Myometrial cell (primary cell): ENCODE results near the gene CCDC28B. TPM values are rescaled to one million over a fixed set of nuclear protein-coding genes. Genes with fewer than 3 reads are reported as not detected.

Experiments
- total RNA-seq: library from RNA; depleted of rRNA; stranded (reverse); fragments of >200 nt; gene quantifications from 2 replicates; pipeline ENCODE4 v1.2.3, GENCODE V29; 2015

CCDC28B gene
- 17.6 and 17.9 TPM in 2 replicates for total RNA-seq

GRCh38 chr1:32200226-32201010 is at the start of gene CCDC28B:
Gene CCDC28B (plus strand): TSS chr1:32200595. CDS start chr1:32201936, 1,341 bp downstream.

DNA sequence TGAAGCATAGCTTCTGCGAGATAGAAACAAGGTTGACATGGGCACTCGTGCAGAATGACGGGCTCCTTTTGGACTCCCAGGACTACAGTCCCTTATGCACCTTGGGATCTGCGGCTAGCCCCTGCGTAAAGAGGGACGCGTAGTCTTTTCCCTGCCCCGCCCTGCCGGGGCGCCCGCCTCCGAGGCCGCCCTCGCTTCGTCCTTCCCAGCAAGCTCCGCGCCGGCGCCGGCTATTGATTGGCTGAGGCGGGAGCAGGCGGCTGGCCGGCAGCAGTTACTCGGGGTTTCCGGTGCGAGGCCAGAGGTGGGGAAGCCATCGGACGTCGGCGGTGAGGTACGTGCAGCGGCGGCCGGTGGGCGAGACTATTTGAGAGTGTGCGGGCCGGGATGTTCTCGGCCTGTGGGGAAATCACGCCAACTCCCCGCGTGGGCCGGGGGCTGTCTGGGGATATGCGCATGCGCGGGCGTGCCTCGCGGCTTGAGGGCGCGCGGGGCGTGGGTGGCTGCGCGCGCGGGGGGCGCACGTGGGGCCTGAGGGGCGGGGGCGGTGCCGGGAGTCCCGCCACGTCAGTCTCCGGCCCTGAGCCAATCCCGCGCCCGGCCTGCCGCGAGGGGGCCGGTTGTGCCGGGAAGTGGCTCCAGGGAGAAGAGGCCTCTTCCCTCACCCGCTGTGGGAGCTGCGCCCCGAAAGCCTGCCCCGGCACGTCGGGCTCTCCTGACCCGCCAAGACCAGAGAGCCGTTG is 20.8 kb upstream of the CCDC28B start, which contains the start of gene TXLNA:
TSS of gene TXLNA (plus strand) at position 233 of the 743 bp plus-strand sequence. CDS start 671 bp downstream, outside the sequence.

GRCh38 chr1:32205401-32206370 is 5.3 kb downstream of the CCDC28B start, which contains the start of gene IQCC:
Gene IQCC (plus strand): TSS chr1:32205671. CDS start chr1:32205682, 11 bp downstream.

DNA sequence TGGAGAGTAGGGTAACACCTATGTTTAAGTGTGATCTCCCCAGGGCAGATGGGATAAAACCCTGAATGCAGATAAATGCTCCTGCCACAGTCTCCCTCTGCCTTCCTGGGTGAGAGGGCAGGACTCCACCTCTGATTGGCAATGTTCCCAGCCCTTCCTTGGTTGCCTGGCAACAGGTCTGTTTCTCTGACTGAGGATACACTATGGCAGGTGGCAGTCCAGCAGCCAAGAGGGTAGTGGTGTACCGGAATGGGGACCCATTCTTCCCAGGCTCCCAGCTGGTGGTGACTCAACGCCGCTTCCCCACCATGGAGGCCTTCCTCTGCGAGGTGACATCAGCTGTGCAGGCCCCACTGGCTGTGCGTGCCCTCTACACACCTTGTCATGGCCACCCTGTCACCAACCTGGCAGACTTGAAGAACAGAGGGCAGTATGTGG is 8.5 kb downstream of the CCDC28B start, which contains the start of gene DCDC2B:
TSS of gene DCDC2B (plus strand) at position 199 of the 438 bp plus-strand sequence. CDS start at position 204, 5 bp downstream.

DNA sequence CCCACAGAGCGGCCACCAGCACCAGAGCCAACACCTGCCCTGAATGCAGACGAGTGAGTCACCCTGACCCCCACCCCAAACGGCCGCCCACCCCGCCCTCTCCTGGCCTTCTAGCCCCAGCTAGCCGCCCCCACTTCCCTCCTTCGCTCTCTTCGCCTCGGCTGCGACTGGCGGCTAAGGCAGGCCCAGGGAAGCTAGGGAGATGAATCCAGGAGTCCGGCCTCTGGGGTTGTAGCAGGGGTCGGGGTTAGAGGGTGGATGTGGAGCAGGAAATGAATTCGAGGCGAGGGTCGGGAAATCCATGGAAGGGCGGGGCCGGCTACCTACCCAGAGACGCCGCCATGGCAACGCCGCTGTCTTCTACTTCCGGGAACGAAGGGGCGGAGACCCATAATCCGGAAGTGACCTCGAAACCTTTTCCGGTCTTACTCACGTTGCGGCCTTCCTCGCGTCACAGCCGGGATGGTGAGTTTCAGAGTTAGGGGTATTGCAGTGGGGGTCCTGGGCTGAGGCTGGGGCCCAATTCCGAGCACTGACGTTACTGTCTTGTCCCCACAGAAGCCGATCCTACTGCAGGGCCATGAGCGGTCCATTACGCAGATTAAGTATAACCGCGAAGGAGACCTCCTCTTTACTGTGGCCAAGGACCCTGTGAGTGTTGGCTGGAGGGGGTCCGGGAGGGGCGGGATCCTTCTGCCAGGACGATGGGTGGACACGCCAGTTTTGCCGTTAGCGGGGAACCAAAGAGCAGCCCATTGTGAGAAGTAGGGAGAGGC is 21.8 kb downstream of the CCDC28B start, which contains the start of the genes EIF3I and TMEM234:
TSS of gene EIF3I (plus strand) at position 428 of the 776 bp plus-strand sequence. CDS start at position 463, 35 bp downstream.
TSS of gene TMEM234 (minus strand) at position 374 of the 776 bp plus-strand sequence. CDS start at position 343, 31 bp downstream.

DNA sequence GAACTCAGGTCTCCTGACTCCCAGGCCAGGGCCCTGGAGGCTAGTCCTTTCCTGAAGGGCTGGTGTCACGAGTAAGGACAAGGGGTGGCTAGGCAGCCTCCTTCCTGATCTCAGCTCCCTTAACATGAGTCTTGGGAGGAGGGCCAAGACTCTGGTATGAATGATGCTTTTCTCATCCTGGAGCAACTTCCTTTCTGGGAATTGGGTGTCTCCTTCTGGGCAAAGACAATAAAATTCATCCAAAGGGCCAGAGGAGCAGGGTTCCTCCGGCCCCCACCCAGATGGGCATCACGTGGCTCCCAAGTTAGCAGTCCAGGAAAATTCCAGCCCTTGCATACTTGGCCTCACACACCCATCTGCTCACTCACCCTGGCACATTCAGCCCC is 46.5 kb downstream of the CCDC28B start, which contains the start of gene FAM167B:
TSS of gene FAM167B (plus strand) at position 335 of the 386 bp plus-strand sequence. CDS start 200 bp downstream, outside the sequence.

DNA sequence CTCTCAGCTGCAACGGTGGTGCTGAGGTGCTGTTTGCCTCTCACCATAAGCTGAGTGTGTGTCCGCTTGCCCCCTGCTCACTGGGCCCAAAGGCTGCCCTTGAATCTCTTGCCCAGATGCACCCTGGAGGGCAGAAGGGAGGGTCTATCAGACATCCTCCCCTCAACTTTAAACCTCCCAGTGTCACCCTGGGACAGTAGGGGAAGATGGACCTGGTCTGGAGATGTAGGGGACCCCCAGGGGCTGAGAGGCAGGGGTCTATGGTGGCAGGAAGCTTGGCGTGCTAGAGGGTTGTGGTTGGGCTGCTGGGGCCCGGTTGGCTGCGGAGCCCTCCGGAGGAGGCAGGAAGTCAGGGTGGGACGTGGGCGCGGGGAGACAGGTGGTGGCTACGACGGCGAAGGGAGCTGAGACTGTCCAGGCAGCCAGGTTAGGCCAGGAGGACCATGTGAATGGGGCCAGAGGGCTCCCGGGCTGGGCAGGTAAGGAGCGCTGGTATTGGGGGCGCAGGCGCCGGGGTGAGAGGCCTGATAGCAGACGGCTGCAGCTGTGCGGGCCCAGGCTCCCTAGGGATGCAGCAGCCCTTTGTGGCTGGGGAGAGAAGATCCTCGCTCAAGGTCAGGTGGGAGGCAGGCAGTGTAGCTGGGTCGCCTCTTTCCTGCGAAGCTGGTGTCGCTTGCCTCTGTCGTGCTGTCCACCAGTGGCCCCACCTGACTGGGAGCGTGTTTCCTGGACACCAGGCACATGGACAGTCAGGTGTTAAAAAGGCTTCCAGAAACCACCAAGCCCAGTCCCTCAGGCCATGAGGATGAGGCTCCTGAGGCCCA is 50.7 kb downstream of the CCDC28B start, which contains the start of gene LCK:
TSS of gene LCK (plus strand) at position 373 of the 824 bp plus-strand sequence. CDS start 23,065 bp downstream, outside the sequence.

Other genes with a start within 250 kb of the CCDC28B start
- 82.7 and 95.7 TPM in 2 replicates for gene KHDRBS1, start 186.7 kb upstream of the CCDC28B start, total RNA-seq
- gene TMEM39B, start 127.7 kb upstream of the CCDC28B start, total RNA-seq, result 5.1 and 7.8 TPM in 2 replicates
- 45.3 and 47.7 TPM in 2 replicates for gene KPNA6, start 92.5 kb upstream of the CCDC28B start, total RNA-seq
- gene TXLNA, start 20.9 kb upstream of the CCDC28B start, total RNA-seq, result 57.9 and 77.3 TPM in 2 replicates
- 1.4 and 2.1 TPM in 2 replicates for gene IQCC, start 5.1 kb downstream of the CCDC28B start, total RNA-seq
- gene DCDC2B, start 8.5 kb downstream of the CCDC28B start, total RNA-seq, result not detected in 2 replicates
- gene TMEM234, start 21.8 kb downstream of the CCDC28B start, total RNA-seq, result 14.2 and 16.4 TPM in 2 replicates
- gene EIF3I, start 21.8 kb downstream of the CCDC28B start, total RNA-seq, result 502 and 539 TPM in 2 replicates
- 0.35 TPM in 1 of 2 replicates, not detected in the other for gene FAM167B, start 46.6 kb downstream of the CCDC28B start, total RNA-seq
- not detected in 2 replicates for gene LCK, start 50.7 kb downstream of the CCDC28B start, total RNA-seq
- gene HDAC1, start 91.5 kb downstream of the CCDC28B start, total RNA-seq, result 65.6 and 69.5 TPM in 2 replicates
- 38.6 and 39.5 TPM in 2 replicates for gene MARCKSL1, start 135.6 kb downstream of the CCDC28B start, total RNA-seq
- gene FAM229A, start 161.9 kb downstream of the CCDC28B start, total RNA-seq, result 0.89 TPM in 1 of 2 replicates, not detected in the other
- gene TSSK3, start 161.9 kb downstream of the CCDC28B start, total RNA-seq, result not detected in 2 replicates
- 64.7 and 77.3 TPM in 2 replicates for gene BSDC1, start 193.8 kb downstream of the CCDC28B start, total RNA-seq